ENCODE results near the gene PPARG. TPM values are rescaled to one million over a fixed set of nuclear protein-coding genes. Genes with fewer than 3 reads are reported as not detected.
A peak's percentile ranks its signal among the peaks of the same experiment; 100 is the strongest.

PPARG gene
- total and polyA plus RNA-seq, 2 experiments from 2014 or later = 0.15 to 0.42 TPM

GRCh38 chr3:12476238-12476897, 187.5 kb downstream of the PPARG start (continued):
- no peak for TF ChIP-seq CTCF (conservative IDR thresholded peaks at IDR 0.05; ENCODE audit: low read depth in 2 of 2)
- TF ChIP-seq ZNF331 (CRISPR knock-in tag; IDR thresholded peaks at IDR 0.05; ENCODE audit: low read depth) = no peak
- TF ChIP-seq ETS1 (IDR thresholded peaks at IDR 0.05) = no peak
- no peak for TF ChIP-seq EZH2 (IDR thresholded peaks at IDR 0.05; ENCODE audit: low read depth, unreplicated experiment)

GRCh38 chr3:12477256-12477655, 188.4 kb downstream of the PPARG start:
- Mint-ChIP-seq H3K4me3 (no peak overlapping the region), H3K4me1 (peaks cover 8% of the 10 kb centered on the region), H3K9me3 (no peaks in the 10 kb centered on the region), H3K27ac (no peak overlapping the region), H3K27me3 (ENCODE audit: insufficient read depth, low read depth, poor library complexity) (peaks cover 4% of the 10 kb centered on the region), H3K36me3 (ENCODE audit: low read depth) (no peaks in the 10 kb centered on the region)
- no peaks in the 10 kb centered on the region for H3K9me2 ChIP-seq (ENCODE audit: insufficient read depth)
- H3K4me1 ChIP-seq (ENCODE audit: insufficient read depth) = no peaks in the 10 kb centered on the region; the same call in 1 of the 2 replicates
- H3K4me3 ChIP-seq = no peak overlapping the region
- no peaks in the 10 kb centered on the region for H4K20me1 ChIP-seq (replicated peaks; ENCODE audit: insufficient read depth)
- H3K79me2 ChIP-seq (replicated peaks; ENCODE audit: insufficient read depth) = no peaks in the 10 kb centered on the region
- ATAC-seq (no peak), DNase-seq (ENCODE audit: low spot score) (no peak)
- H3K36me3 ChIP-seq (ENCODE audit: insufficient read depth) = no peaks in the 10 kb centered on the region
- H3F3A ChIP-seq (replicated peaks; ENCODE audit: low read depth) = no peaks in the 10 kb centered on the region
- H2AFZ ChIP-seq = peak overlapping the region; percentile 28; the same call in 1 of the 2 replicates
- H3K4me2 ChIP-seq = no peak overlapping the region
- H3K27ac ChIP-seq (ENCODE audit: low read depth) = no peak overlapping the region
- H3K27me3 ChIP-seq (ENCODE audit: insufficient read depth) = no peaks in the 10 kb centered on the region
- TF ChIP-seq EZH2 (IDR thresholded peaks at IDR 0.05; ENCODE audit: low read depth, unreplicated experiment) (no peak), POLR2AphosphoS5 (IDR thresholded peaks at IDR 0.05; ENCODE audit: low read depth) (no peak), ETS1 (IDR thresholded peaks at IDR 0.05) (no peak), NANOG (IDR thresholded peaks at IDR 0.05; ENCODE audit: borderline replicate concordance) (no peak), CREB1 (CRISPR knock-in tag; IDR thresholded peaks at IDR 0.05; ENCODE audit: low read depth) (no peak), STAT1 (IDR thresholded peaks at IDR 0.05; ENCODE audit: unreplicated experiment) (no peak), ZNF114 (CRISPR knock-in tag; IDR thresholded peaks at IDR 0.05) (no peak), CTCF (conservative IDR thresholded peaks at IDR 0.05; ENCODE audit: low read depth in 2 of 2) (no peak), ZNF462 (CRISPR knock-in tag; IDR thresholded peaks at IDR 0.05) (no peak), JUNB (IDR thresholded peaks at IDR 0.05; ENCODE audit: unreplicated experiment) (no peak), ZNF331 (CRISPR knock-in tag; IDR thresholded peaks at IDR 0.05; ENCODE audit: low read depth) (no peak)
